ENCODE data around the gene FREM3.

FREM3 gene

DNA sequence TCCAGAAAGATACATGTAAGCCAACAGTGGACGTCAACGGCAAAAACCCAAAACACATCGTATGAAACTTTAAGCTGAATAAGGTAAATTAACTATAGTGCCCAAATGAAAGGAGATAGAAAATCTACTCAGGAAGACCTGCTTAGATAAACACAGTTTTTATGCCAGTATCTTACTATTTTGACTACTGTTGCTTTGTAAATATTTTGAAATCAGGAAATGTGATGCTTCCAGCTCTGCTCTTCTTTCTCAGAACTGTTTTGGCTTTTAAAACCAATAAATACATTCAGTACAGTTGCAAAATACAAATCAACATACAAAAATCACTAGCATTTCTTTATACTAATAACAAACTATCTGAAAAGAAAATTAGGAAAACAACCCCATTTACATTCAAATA lies 103.2 kb downstream of the FREM3 start:
- no peak overlapping the region for H3K4me3 ChIP-seq (ENCODE audit: low read length in 2 of 2)
- no peak overlapping the region for H3K27ac ChIP-seq (ENCODE audit: low read depth in 2 of 2, low read length in 2 of 2)
- H3K9ac ChIP-seq (ENCODE audit: low read depth in 1 of 2, low read length in 2 of 2), result no peak overlapping the region
- no peaks in the 10 kb centered on the region for H3K9me3 ChIP-seq (ENCODE audit: control insufficient read depth in 2 of 2, low read length in 2 of 2)
- no peaks in the 10 kb centered on the region for H3K27me3 ChIP-seq (ENCODE audit: control insufficient read depth in 2 of 2, insufficient read depth in 2 of 2, low read length in 2 of 2)
- H3K4me1 ChIP-seq (ENCODE audit: control insufficient read depth in 2 of 2, insufficient read depth in 2 of 2, low read length in 2 of 2), result no peaks in the 10 kb centered on the region
- H3K36me3 ChIP-seq (ENCODE audit: control insufficient read depth in 2 of 2, insufficient read depth in 2 of 2, low read length in 2 of 2), result no peaks in the 10 kb centered on the region

GRCh38 chr4:143587703-143588102 lies 112.8 kb downstream of the FREM3 start:
- Histone ChIP-seq H3K9me3 (ENCODE audit: control insufficient read depth in 2 of 2, low read length in 2 of 2) (no peaks in the 10 kb centered on the region), H3K4me3 (ENCODE audit: low read length in 2 of 2) (no peak overlapping the region), H3K4me1 (ENCODE audit: control insufficient read depth in 2 of 2, insufficient read depth in 2 of 2, low read length in 2 of 2) (no peaks in the 10 kb centered on the region), H3K27ac (ENCODE audit: low read depth in 2 of 2, low read length in 2 of 2) (no peak overlapping the region), H3K9ac (ENCODE audit: low read depth in 1 of 2, low read length in 2 of 2) (no peak overlapping the region), H3K27me3 (ENCODE audit: control insufficient read depth in 2 of 2, insufficient read depth in 2 of 2, low read length in 2 of 2) (no peaks in the 10 kb centered on the region), H3K36me3 (ENCODE audit: control insufficient read depth in 2 of 2, insufficient read depth in 2 of 2, low read length in 2 of 2) (no peaks in the 10 kb centered on the region)

DNA sequence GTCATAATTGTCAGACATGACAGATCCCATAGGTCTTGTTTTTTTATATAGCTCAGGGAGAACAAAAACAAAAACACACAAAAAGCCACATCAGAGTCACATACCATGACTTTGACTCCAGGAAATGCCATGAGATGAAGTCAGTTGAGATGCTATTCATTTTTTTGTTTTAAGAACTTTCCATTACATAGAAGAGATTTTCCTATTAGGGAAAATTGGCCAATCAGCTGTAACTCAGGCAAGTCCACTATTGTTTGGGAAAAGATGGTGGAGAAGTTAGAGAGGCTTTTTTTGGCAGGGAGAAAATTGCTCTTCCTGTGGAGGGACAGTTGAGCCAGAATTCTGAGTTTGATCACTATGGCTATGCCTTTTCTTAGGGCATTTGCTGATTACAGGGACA lies 114.4 kb downstream of the FREM3 start:
- Histone ChIP-seq H3K4me1 (ENCODE audit: control insufficient read depth in 2 of 2, insufficient read depth in 2 of 2, low read length in 2 of 2) (no peaks in the 10 kb centered on the region), H3K9me3 (ENCODE audit: control insufficient read depth in 2 of 2, low read length in 2 of 2) (no peaks in the 10 kb centered on the region), H3K36me3 (ENCODE audit: control insufficient read depth in 2 of 2, insufficient read depth in 2 of 2, low read length in 2 of 2) (no peaks in the 10 kb centered on the region), H3K27me3 (ENCODE audit: control insufficient read depth in 2 of 2, insufficient read depth in 2 of 2, low read length in 2 of 2) (no peaks in the 10 kb centered on the region), H3K4me3 (ENCODE audit: low read length in 2 of 2) (no peak overlapping the region), H3K9ac (ENCODE audit: low read depth in 1 of 2, low read length in 2 of 2) (no peak overlapping the region), H3K27ac (ENCODE audit: low read depth in 2 of 2, low read length in 2 of 2) (no peak overlapping the region)

GRCh38 chr4:143585548-143585947 lies 114.9 kb downstream of the FREM3 start:
- Histone ChIP-seq H3K9me3 (ENCODE audit: control insufficient read depth in 2 of 2, low read length in 2 of 2) (no peaks in the 10 kb centered on the region), H3K4me1 (ENCODE audit: control insufficient read depth in 2 of 2, insufficient read depth in 2 of 2, low read length in 2 of 2) (no peaks in the 10 kb centered on the region), H3K27ac (ENCODE audit: low read depth in 2 of 2, low read length in 2 of 2) (no peak overlapping the region), H3K9ac (ENCODE audit: low read depth in 1 of 2, low read length in 2 of 2) (no peak overlapping the region), H3K27me3 (ENCODE audit: control insufficient read depth in 2 of 2, insufficient read depth in 2 of 2, low read length in 2 of 2) (no peaks in the 10 kb centered on the region), H3K4me3 (ENCODE audit: low read length in 2 of 2) (no peak overlapping the region), H3K36me3 (ENCODE audit: control insufficient read depth in 2 of 2, insufficient read depth in 2 of 2, low read length in 2 of 2) (no peaks in the 10 kb centered on the region)

GRCh38 chr4:143581331-143581946 lies 119.0 kb downstream of the FREM3 start:
- H3K4me1 ChIP-seq (ENCODE audit: control insufficient read depth in 2 of 2, insufficient read depth in 2 of 2, low read length in 2 of 2), result no peaks in the 10 kb centered on the region
- no peak overlapping the region for H3K27ac ChIP-seq (ENCODE audit: low read depth in 2 of 2, low read length in 2 of 2)
- no peaks in the 10 kb centered on the region for H3K9me3 ChIP-seq (ENCODE audit: control insufficient read depth in 2 of 2, low read length in 2 of 2)
- no peak overlapping the region for H3K9ac ChIP-seq (ENCODE audit: low read depth in 1 of 2, low read length in 2 of 2)
- no peaks in the 10 kb centered on the region for H3K36me3 ChIP-seq (ENCODE audit: control insufficient read depth in 2 of 2, insufficient read depth in 2 of 2, low read length in 2 of 2)
- H3K4me3 ChIP-seq (ENCODE audit: low read length in 2 of 2), result no peak overlapping the region
- no peaks in the 10 kb centered on the region for H3K27me3 ChIP-seq (ENCODE audit: control insufficient read depth in 2 of 2, insufficient read depth in 2 of 2, low read length in 2 of 2)

- Histone ChIP-seq H3K4me1 (ENCODE audit: control insufficient read depth in 2 of 2, insufficient read depth in 2 of 2, low read length in 2 of 2) (no peaks in the 10 kb centered on the region), H3K9me3 (ENCODE audit: control insufficient read depth in 2 of 2, low read length in 2 of 2) (no peaks in the 10 kb centered on the region)
These were observed 125.1 kb downstream of the FREM3 start for GRCh38 chr4:143575331-143575730.

GRCh38 chr4:143564472-143564871 lies 136.0 kb downstream of the FREM3 start:
- H3K4me3 ChIP-seq (ENCODE audit: low read length in 2 of 2), result no peak overlapping the region

More at GRCh38 chr4:143575331-143575730, 125.1 kb downstream of the FREM3 start:
- no peaks in the 10 kb centered on the region for H3K36me3 ChIP-seq (ENCODE audit: control insufficient read depth in 2 of 2, insufficient read depth in 2 of 2, low read length in 2 of 2)
- no peak overlapping the region for H3K9ac ChIP-seq (ENCODE audit: low read depth in 1 of 2, low read length in 2 of 2)
- no peak overlapping the region for H3K27ac ChIP-seq (ENCODE audit: low read depth in 2 of 2, low read length in 2 of 2)
- no peaks in the 10 kb centered on the region for H3K27me3 ChIP-seq (ENCODE audit: control insufficient read depth in 2 of 2, insufficient read depth in 2 of 2, low read length in 2 of 2)
- H3K4me3 ChIP-seq (ENCODE audit: low read length in 2 of 2), result no peak overlapping the region

GRCh38 chr4:143559757-143560147 lies 140.7 kb downstream of the FREM3 start:
- Histone ChIP-seq H3K36me3 (ENCODE audit: control insufficient read depth in 2 of 2, insufficient read depth in 2 of 2, low read length in 2 of 2) (peaks cover 5% of the 10 kb centered on the region in 2 donors), H3K4me1 (ENCODE audit: control insufficient read depth in 2 of 2, insufficient read depth in 2 of 2, low read length in 2 of 2) (peaks cover 8 to 9% of the 10 kb centered on the region in 2 donors), H3K27ac (ENCODE audit: low read depth in 2 of 2, low read length in 2 of 2) (peak overlapping the region; percentile 64 to 79), H3K27me3 (ENCODE audit: control insufficient read depth in 2 of 2, insufficient read depth in 2 of 2, low read length in 2 of 2) (no peaks in the 10 kb centered on the region), H3K9ac (ENCODE audit: low read depth in 1 of 2, low read length in 2 of 2) (peak overlapping the region; percentile 64 to 70), H3K4me3 (ENCODE audit: low read length in 2 of 2) (peak overlapping the region; percentile 74 to 90), H3K9me3 (ENCODE audit: control insufficient read depth in 2 of 2, low read length in 2 of 2) (no peaks in the 10 kb centered on the region)

More at GRCh38 chr4:143564472-143564871, 136.0 kb downstream of the FREM3 start:
- Histone ChIP-seq H3K9ac (ENCODE audit: low read depth in 1 of 2, low read length in 2 of 2) (no peak overlapping the region), H3K27ac (ENCODE audit: low read depth in 2 of 2, low read length in 2 of 2) (no peak overlapping the region), H3K27me3 (ENCODE audit: control insufficient read depth in 2 of 2, insufficient read depth in 2 of 2, low read length in 2 of 2) (no peaks in the 10 kb centered on the region), H3K9me3 (ENCODE audit: control insufficient read depth in 2 of 2, low read length in 2 of 2) (no peaks in the 10 kb centered on the region), H3K36me3 (ENCODE audit: control insufficient read depth in 2 of 2, insufficient read depth in 2 of 2, low read length in 2 of 2) (no peaks in the 10 kb centered on the region), H3K4me1 (ENCODE audit: control insufficient read depth in 2 of 2, insufficient read depth in 2 of 2, low read length in 2 of 2) (peaks cover 4 to 5% of the 10 kb centered on the region in 2 donors)

GRCh38 chr4:143558823-143559756 lies 141.4 kb downstream of the FREM3 start:
- Histone ChIP-seq H3K36me3 (ENCODE audit: control insufficient read depth in 2 of 2, insufficient read depth in 2 of 2, low read length in 2 of 2) (peaks cover 6 to 8% of the 10 kb centered on the region in 2 donors), H3K9me3 (ENCODE audit: control insufficient read depth in 2 of 2, low read length in 2 of 2) (no peaks in the 10 kb centered on the region), H3K4me3 (ENCODE audit: low read length in 2 of 2) (peak overlapping the region; percentile 74 to 90), H3K4me1 (ENCODE audit: control insufficient read depth in 2 of 2, insufficient read depth in 2 of 2, low read length in 2 of 2) (peaks cover 8 to 9% of the 10 kb centered on the region in 2 donors), H3K27me3 (ENCODE audit: control insufficient read depth in 2 of 2, insufficient read depth in 2 of 2, low read length in 2 of 2) (no peaks in the 10 kb centered on the region), H3K27ac (ENCODE audit: low read depth in 2 of 2, low read length in 2 of 2) (peak overlapping the region; percentile 64 to 79), H3K9ac (ENCODE audit: low read depth in 1 of 2, low read length in 2 of 2) (peak overlapping the region; percentile 64 to 70)

GRCh38 chr4:143558286-143558685 lies 142.2 kb downstream of the FREM3 start:
- Histone ChIP-seq H3K4me3 (ENCODE audit: low read length in 2 of 2) (no peak overlapping the region), H3K4me1 (ENCODE audit: control insufficient read depth in 2 of 2, insufficient read depth in 2 of 2, low read length in 2 of 2) (peaks cover 8 to 9% of the 10 kb centered on the region in 2 donors), H3K27ac (ENCODE audit: low read depth in 2 of 2, low read length in 2 of 2) (no peak overlapping the region), H3K27me3 (ENCODE audit: control insufficient read depth in 2 of 2, insufficient read depth in 2 of 2, low read length in 2 of 2) (no peaks in the 10 kb centered on the region), H3K9ac (ENCODE audit: low read depth in 1 of 2, low read length in 2 of 2) (no peak overlapping the region), H3K36me3 (ENCODE audit: control insufficient read depth in 2 of 2, insufficient read depth in 2 of 2, low read length in 2 of 2) (peaks cover 6 to 8% of the 10 kb centered on the region in 2 donors), H3K9me3 (ENCODE audit: control insufficient read depth in 2 of 2, low read length in 2 of 2) (no peaks in the 10 kb centered on the region)
